IgD-negative memory B cell (primary cell): ENCODE results near the gene ACTRT2. TPM values are rescaled to one million over a fixed set of nuclear protein-coding genes. Genes with fewer than 3 reads are reported as not detected.

Experiments
- H3K27ac Mint-ChIP-seq, 3 donors: one replicate each; pipeline ENCODE4 v1.8.0; 2020 to 2022; ENCODE audit warnings: mild to moderate bottlenecking in 3 of 3, mixed read lengths in 3 of 3, moderate library complexity in 1 of 3
- H3K27me3 Mint-ChIP-seq: one replicate; pipeline ENCODE4 v1.8.0; 2021; ENCODE audit warnings: mixed read lengths
- H3K36me3 Mint-ChIP-seq: one replicate; pipeline ENCODE4 v1.8.0; 2020; ENCODE audit warnings: mild to moderate bottlenecking, mixed read lengths
- H3K4me1 Mint-ChIP-seq, 3 donors: one replicate each; pipeline ENCODE4 v1.8.0; 2020 to 2022; ENCODE audit warnings: mixed read lengths in 3 of 3, mild to moderate bottlenecking in 1 of 3
- H3K4me3 Mint-ChIP-seq, 4 donors: one replicate each; pipeline ENCODE4 v1.8.0; 2020 to 2022; ENCODE audit warnings: mild to moderate bottlenecking in 4 of 4, mixed read lengths in 4 of 4, moderate library complexity in 3 of 4
- H3K9me3 Mint-ChIP-seq, 3 donors: one replicate each; pipeline ENCODE4 v1.8.0; 2020 to 2021; ENCODE audit warnings: mixed read lengths in 3 of 3, mild to moderate bottlenecking in 1 of 3
- polyA plus RNA-seq: library from polyadenylated mRNA; unstranded; fragments of 300-500 nt; fragmentation: Illumina TruSeq; gene quantifications from one replicate; pipeline ENCODE4 v1.2.3, GENCODE V29; 2021

The ACTRT2 gene
- polyA plus RNA-seq, 1 donor from 2014 or later: not detected

- no peaks in the 10 kb centered on the region for H3K9me3 Mint-ChIP-seq
- peaks cover 3% of the 10 kb centered on the region for H3K36me3 Mint-ChIP-seq
- H3K4me3 Mint-ChIP-seq: no peak overlapping the region
- no peak overlapping the region for H3K27ac Mint-ChIP-seq
- peaks cover 2% of the 10 kb centered on the region for H3K27me3 Mint-ChIP-seq
- H3K4me1 Mint-ChIP-seq: no peaks in the 10 kb centered on the region
Observed at GRCh38 chr1:3017440-3018050, 3.7 kb upstream of the ACTRT2 start.

DNA sequence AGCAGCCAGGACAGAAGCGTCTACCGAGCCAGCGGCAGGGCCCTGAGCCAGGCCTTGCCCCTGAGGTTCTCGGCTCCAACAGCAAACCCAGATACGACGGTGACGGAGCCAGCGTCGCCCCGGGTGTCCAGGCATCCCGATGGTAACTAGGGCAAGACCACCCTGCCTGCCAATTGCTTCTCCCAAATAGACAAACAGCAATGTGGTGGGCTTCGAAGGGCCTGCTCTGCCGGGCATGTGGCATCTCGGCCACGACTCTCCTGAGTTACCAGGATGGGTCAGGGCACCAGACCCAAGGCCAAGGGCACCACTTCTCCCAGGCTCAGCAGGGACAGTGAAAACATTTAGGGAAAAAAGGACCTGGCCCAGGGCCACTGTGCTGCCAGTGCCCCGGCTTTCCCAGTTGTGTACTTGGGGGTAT is 3.2 kb upstream of the ACTRT2 start:
- Mint-ChIP-seq H3K36me3 (peaks cover 3% of the 10 kb centered on the region), H3K9me3 (no peaks in the 10 kb centered on the region), H3K27me3 (peaks cover 2% of the 10 kb centered on the region), H3K4me3 (no peak overlapping the region), H3K27ac (no peak overlapping the region), H3K4me1 (no peaks in the 10 kb centered on the region)

GRCh38 chr1:3018576-3018975 is 2.7 kb upstream of the ACTRT2 start:
- H3K27me3 Mint-ChIP-seq: peaks cover 2% of the 10 kb centered on the region
- peaks cover 3% of the 10 kb centered on the region for H3K36me3 Mint-ChIP-seq
- no peak overlapping the region for H3K4me3 Mint-ChIP-seq
- H3K4me1 Mint-ChIP-seq: no peaks in the 10 kb centered on the region
- no peak overlapping the region for H3K27ac Mint-ChIP-seq
- peaks cover 0 to 2% (median 0%) of the 10 kb centered on the region in 3 donors for H3K9me3 Mint-ChIP-seq

DNA sequence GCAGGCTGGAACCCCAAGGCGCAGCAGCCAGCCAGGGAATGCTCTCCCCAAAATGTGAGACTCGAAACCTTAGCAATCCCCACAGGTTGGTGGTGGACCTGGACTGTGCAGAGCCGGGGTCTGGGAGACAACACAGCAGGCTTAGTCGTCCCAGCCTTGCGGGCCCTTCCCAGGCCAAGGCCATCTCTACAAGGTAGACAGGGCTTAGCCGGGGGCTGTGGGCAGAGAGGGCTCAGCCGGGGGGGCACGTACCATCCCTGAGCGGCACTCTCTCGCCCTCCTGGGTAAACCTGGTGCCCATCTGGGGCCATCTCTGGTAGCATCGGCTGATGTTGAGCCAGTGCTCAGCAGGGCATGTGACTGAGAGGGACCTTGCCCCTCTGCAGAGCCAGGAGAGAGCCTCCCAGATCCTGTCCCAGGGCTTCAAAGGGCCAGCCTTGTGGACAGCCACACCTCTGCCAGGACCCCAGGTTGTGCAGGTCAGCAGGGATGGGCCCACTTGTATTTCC is 2.2 kb upstream of the ACTRT2 start:
- Mint-ChIP-seq H3K4me1 (no peaks in the 10 kb centered on the region), H3K27ac (no peak overlapping the region), H3K9me3 (peaks cover 0 to 2% (median 0%) of the 10 kb centered on the region in 3 donors), H3K27me3 (no peaks in the 10 kb centered on the region), H3K4me3 (no peak overlapping the region), H3K36me3 (peaks cover 3% of the 10 kb centered on the region)

DNA sequence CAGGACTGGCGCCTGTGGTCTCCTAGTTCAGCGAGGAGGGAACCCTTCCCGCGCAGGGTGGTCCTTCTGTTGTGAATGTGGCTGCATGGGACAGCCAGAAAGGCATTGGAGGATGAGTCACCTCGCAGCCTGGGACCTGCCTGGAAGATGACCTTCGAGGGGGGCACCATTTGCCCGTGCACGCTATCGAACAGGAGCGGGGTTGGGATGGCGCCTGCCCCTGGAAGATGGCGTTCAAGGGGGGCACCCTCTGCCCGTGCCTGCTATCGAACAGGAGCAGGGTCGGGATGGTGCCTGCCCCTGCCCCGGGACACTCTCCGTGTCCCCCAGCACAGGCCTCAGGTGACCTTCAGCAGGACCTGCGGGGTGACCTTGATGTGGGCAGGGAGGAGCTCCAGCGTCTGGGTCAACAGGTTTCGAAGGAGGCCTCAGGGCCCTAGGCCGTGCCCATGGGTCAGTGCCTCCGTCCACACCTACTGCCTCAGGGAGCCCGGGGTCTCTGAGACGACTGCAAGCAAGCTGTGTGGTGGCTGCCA is 1.7 kb upstream of the ACTRT2 start:
- peaks cover 0 to 2% (median 0%) of the 10 kb centered on the region in 3 donors for H3K9me3 Mint-ChIP-seq
- no peak overlapping the region for H3K4me3 Mint-ChIP-seq
- H3K27me3 Mint-ChIP-seq: no peaks in the 10 kb centered on the region
- peaks cover 3% of the 10 kb centered on the region for H3K36me3 Mint-ChIP-seq
- H3K27ac Mint-ChIP-seq: no peak overlapping the region
- no peaks in the 10 kb centered on the region for H3K4me1 Mint-ChIP-seq

DNA sequence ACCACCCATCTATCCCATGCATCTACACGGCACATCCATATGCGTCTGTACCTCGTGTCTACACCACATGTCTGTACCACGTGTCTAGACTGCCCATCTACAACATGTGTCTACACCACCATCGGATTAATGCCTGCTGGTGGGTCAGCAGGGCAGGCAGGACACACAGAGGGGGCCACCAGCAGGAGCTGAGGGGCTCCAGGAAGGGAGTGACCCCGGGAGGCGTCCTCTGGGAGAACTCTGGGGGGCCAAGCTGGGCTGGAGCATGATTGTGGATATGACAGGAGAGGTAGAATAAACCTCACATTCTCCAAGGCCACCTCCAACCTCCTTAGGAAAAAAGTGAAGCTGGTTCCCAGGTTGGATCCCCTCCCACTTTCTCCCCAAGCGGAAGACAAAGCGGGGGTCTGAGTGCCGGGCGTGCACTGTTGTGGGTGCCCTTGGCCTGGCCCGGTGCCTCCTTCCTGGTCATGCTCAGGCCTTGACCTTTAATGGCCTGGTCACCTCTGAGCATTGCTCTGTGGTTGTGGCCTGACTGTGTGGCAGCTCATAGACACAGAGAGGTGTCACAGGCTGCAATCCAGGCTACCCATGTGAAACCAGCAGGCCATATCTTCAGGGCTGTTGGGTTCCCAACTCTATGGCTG is 881 bp upstream of the ACTRT2 start:
- H3K4me1 Mint-ChIP-seq: no peaks in the 10 kb centered on the region
- H3K36me3 Mint-ChIP-seq: peaks cover 3% of the 10 kb centered on the region
- H3K27ac Mint-ChIP-seq: no peak overlapping the region
- peaks cover 0 to 2% (median 0%) of the 10 kb centered on the region in 3 donors for H3K9me3 Mint-ChIP-seq
- H3K27me3 Mint-ChIP-seq: no peaks in the 10 kb centered on the region
- H3K4me3 Mint-ChIP-seq: no peak overlapping the region

GRCh38 chr1:3021801-3022401 is 634 bp downstream of the ACTRT2 start:
- H3K27ac Mint-ChIP-seq: no peak overlapping the region
- no peaks in the 10 kb centered on the region for H3K27me3 Mint-ChIP-seq
- no peaks in the 10 kb centered on the region for H3K4me1 Mint-ChIP-seq
- peaks cover 1% of the 10 kb centered on the region for H3K36me3 Mint-ChIP-seq
- H3K9me3 Mint-ChIP-seq: peaks cover 0 to 2% (median 0%) of the 10 kb centered on the region in 3 donors
- no peak overlapping the region for H3K4me3 Mint-ChIP-seq

DNA sequence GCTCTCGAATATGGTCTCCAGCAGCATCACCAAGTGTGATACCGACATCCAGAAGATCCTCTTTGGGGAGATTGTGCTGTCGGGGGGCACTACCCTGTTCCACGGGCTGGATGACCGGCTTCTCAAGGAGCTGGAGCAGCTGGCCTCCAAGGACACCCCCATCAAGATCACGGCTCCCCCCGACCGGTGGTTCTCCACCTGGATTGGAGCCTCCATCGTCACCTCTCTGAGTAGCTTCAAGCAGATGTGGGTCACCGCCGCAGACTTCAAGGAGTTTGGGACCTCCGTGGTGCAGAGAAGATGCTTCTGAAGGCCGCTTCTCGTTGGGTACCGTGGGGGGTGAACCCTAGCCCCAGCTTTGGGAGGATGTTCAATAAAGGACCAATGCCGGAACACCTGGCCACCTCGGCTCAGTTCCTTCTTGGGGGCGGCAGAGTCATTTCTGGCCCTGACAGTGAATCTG is 1.3 kb downstream of the ACTRT2 start:
- peaks cover 1% of the 10 kb centered on the region for H3K36me3 Mint-ChIP-seq
- H3K4me3 Mint-ChIP-seq: no peak overlapping the region

DNA sequence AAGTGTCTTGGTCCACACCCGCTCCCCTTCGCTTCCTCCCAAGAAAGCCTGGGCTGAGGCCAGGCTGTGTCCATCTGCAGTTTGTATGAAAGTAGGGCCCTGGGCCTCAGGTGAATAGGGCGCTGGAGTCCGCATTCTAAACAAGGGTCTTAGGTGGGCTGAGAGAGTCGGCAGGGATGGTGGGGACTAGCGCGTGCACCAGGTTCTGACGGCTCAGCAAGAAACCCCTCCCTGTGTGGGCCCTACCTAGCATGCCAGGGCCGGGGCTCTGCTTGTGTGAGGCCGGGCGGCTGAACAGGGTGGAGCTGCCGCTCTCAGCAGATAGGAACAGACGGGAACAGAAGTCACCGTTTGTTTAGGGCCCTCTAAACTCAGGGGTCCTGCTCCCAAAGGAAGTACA is 1.7 kb downstream of the ACTRT2 start:
- H3K27ac Mint-ChIP-seq: no peak overlapping the region
- H3K36me3 Mint-ChIP-seq: peaks cover 1% of the 10 kb centered on the region
- H3K4me1 Mint-ChIP-seq: no peaks in the 10 kb centered on the region
- H3K4me3 Mint-ChIP-seq: no peak overlapping the region
- H3K9me3 Mint-ChIP-seq: peaks cover 0 to 2% (median 0%) of the 10 kb centered on the region in 3 donors
- no peaks in the 10 kb centered on the region for H3K27me3 Mint-ChIP-seq

More for the DNA sequence above, 1.3 kb downstream of the ACTRT2 start:
- Mint-ChIP-seq H3K9me3 (peaks cover 0 to 2% (median 0%) of the 10 kb centered on the region in 3 donors), H3K27ac (no peak overlapping the region), H3K4me1 (no peaks in the 10 kb centered on the region), H3K27me3 (no peaks in the 10 kb centered on the region)

DNA sequence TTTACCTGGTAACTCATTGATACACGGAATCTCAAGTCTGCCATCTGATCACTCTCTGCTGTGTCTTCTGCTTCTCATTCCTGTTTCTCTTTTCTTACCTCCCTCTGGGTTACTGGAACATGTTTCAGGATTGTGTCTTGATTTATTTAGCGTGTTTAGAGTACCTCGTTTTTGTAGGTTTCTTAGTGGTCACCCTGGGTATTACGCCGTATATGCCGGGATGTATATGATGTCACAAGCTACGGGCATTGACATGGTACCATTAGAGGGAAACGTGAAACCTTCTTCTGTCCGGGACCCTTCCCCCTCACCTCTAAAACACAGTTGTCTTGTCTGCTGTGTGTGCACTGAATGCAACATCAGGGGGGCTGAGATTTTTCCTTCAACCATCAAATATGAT is 2.8 kb downstream of the ACTRT2 start:
- Mint-ChIP-seq H3K4me3 (no peak overlapping the region), H3K27ac (no peak overlapping the region), H3K9me3 (peaks cover 0 to 2% (median 0%) of the 10 kb centered on the region in 3 donors), H3K4me1 (no peaks in the 10 kb centered on the region), H3K36me3 (peaks cover 1% of the 10 kb centered on the region), H3K27me3 (no peaks in the 10 kb centered on the region)

- Mint-ChIP-seq H3K36me3 (peaks cover 1% of the 10 kb centered on the region), H3K9me3 (peaks cover 0 to 2% (median 0%) of the 10 kb centered on the region in 3 donors), H3K27me3 (no peaks in the 10 kb centered on the region), H3K4me1 (no peaks in the 10 kb centered on the region), H3K4me3 (no peak overlapping the region), H3K27ac (no peak overlapping the region)
Observed at GRCh38 chr1:3024588-3024987, 3.3 kb downstream of the ACTRT2 start.

GRCh38 chr1:3026124-3026523 is 4.9 kb downstream of the ACTRT2 start:
- Mint-ChIP-seq H3K4me3 (no peak overlapping the region), H3K27ac (no peak overlapping the region), H3K4me1 (no peaks in the 10 kb centered on the region), H3K36me3 (no peaks in the 10 kb centered on the region), H3K27me3 (peaks cover 3% of the 10 kb centered on the region), H3K9me3 (peaks cover 0 to 2% (median 0%) of the 10 kb centered on the region in 3 donors)

GRCh38 chr1:3026581-3027391 is 5.5 kb downstream of the ACTRT2 start:
- Mint-ChIP-seq H3K36me3 (no peaks in the 10 kb centered on the region), H3K9me3 (peaks cover 0 to 2% (median 0%) of the 10 kb centered on the region in 3 donors), H3K27me3 (peaks cover 3% of the 10 kb centered on the region)

GRCh38 chr1:3027611-3028371 is 6.5 kb downstream of the ACTRT2 start:
- Mint-ChIP-seq H3K27ac (no peak overlapping the region), H3K9me3 (peaks cover 0 to 2% (median 0%) of the 10 kb centered on the region in 3 donors), H3K36me3 (no peaks in the 10 kb centered on the region), H3K4me3 (no peak overlapping the region), H3K27me3 (peaks cover 3% of the 10 kb centered on the region), H3K4me1 (no peaks in the 10 kb centered on the region)

More at GRCh38 chr1:3026581-3027391, 5.5 kb downstream of the ACTRT2 start:
- Mint-ChIP-seq H3K27ac (no peak overlapping the region), H3K4me1 (no peaks in the 10 kb centered on the region), H3K4me3 (no peak overlapping the region)
